GM23338 (cell line): ENCODE results near the gene SGCG.

Source experiments
- CREB1 ChIP-seq: fragments of 250-450 bp; sonication (Bioruptor Pico); IDR thresholded peaks from 2 replicates; pipeline ENCODE4 v1.5.0; 2020; ENCODE audit warnings: low read depth, mild to moderate bottlenecking, moderate library complexity
- CTCF ChIP-seq, 2 experiments: fragments of 200-600 bp in 1 of 2; sonication (generic) in 1 of 2; conservative IDR thresholded peaks; 2 replicates each; pipeline versions ENCODE4 v1.5.1 to v1.6.1; 2016 to 2017; ENCODE audit warnings: antibody characterized with exemption in 2 of 2, low read depth in 2 of 2, mild to moderate bottlenecking in 2 of 2, moderate library complexity in 1 of 2
- EZH2 ChIP-seq: fragments of 200-600 bp; sonication (generic); IDR thresholded peaks from one replicate; pipeline ENCODE4 v1.8.0; 2017; ENCODE audit warnings: antibody characterized with exemption, mild to moderate bottlenecking, low read depth; ENCODE audit not compliant: unreplicated experiment
- EZH2phosphoT487 ChIP-seq: fragments of 200-600 bp; sonication (generic); IDR thresholded peaks from one replicate; pipeline ENCODE4 v1.8.1; 2018; ENCODE audit warnings: antibody characterized with exemption; ENCODE audit not compliant: unreplicated experiment
- POLR2AphosphoS5 ChIP-seq: IDR thresholded peaks from 2 replicates; pipeline ENCODE4 v1.6.1; 2016; ENCODE audit warnings: antibody characterized with exemption, low read depth

- TF ChIP-seq CTCF (conservative IDR thresholded peaks at IDR 0.05; ENCODE audit: low read depth in 2 of 2) (no peak), CREB1 (no peak), EZH2 (no peak), POLR2AphosphoS5 (no peak), EZH2phosphoT487 (no peak)
Observed at GRCh38 chr13:23367907-23368306, 187.1 kb downstream of the SGCG start.
